ENCODE measurements around the gene TCTN1.
"Not testable (repeated sequence)": the region's sequence is repeated elsewhere in the genome, so short reads cannot be mapped to it uniquely, and the experiment has no call there.

TCTN1 gene

GRCh38 chr12:110639336-110640141 is 25.6 kb downstream of the TCTN1 start:
- DNase-seq: no peak

- DNase-seq: no peak
Measured at GRCh38 chr12:110640275-110641025, 26.5 kb downstream of the TCTN1 start.

- peak; percentile 16 to 67 for DNase-seq
Measured at GRCh38 chr12:110641521-110641920, 27.6 kb downstream of the TCTN1 start.

GRCh38 chr12:110647631-110648040 is 33.7 kb downstream of the TCTN1 start:
- no peak for DNase-seq

- no peak for DNase-seq
Measured at GRCh38 chr12:110649341-110649847, 35.5 kb downstream of the TCTN1 start.

GRCh38 chr12:110654238-110654637 is 40.3 kb downstream of the TCTN1 start:
- not testable (repeated sequence) for DNase-seq

GRCh38 chr12:110656071-110656655 is 42.2 kb downstream of the TCTN1 start:
- no peak for DNase-seq

- no peak for DNase-seq
Measured at GRCh38 chr12:110657747-110658146, 43.8 kb downstream of the TCTN1 start.

GRCh38 chr12:110658242-110658641 is 44.3 kb downstream of the TCTN1 start:
- no peak for DNase-seq

- DNase-seq: no peak
Measured at GRCh38 chr12:110658878-110659277, 44.9 kb downstream of the TCTN1 start.

- DNase-seq: no peak
Measured at GRCh38 chr12:110661337-110661972, 47.5 kb downstream of the TCTN1 start.

GRCh38 chr12:110666892-110667291 is 53.0 kb downstream of the TCTN1 start:
- DNase-seq: no peak

- no peak for DNase-seq
Measured at GRCh38 chr12:110667671-110668070, 53.7 kb downstream of the TCTN1 start.

GRCh38 chr12:110668480-110669192 is 54.7 kb downstream of the TCTN1 start:
- DNase-seq: no peak

GRCh38 chr12:110669193-110669502 is 55.2 kb downstream of the TCTN1 start:
- DNase-seq: no peak

- DNase-seq: no peak
Measured at GRCh38 chr12:110670161-110670701, 56.3 kb downstream of the TCTN1 start.

GRCh38 chr12:110676171-110676570 is 62.2 kb downstream of the TCTN1 start:
- DNase-seq: no peak

- DNase-seq: no peak
Measured at GRCh38 chr12:110677206-110677911, 63.4 kb downstream of the TCTN1 start.

GRCh38 chr12:110677982-110678381 is 64.1 kb downstream of the TCTN1 start:
- no peak for DNase-seq

GRCh38 chr12:110679201-110679600 is 65.3 kb downstream of the TCTN1 start:
- DNase-seq: no peak

GRCh38 chr12:110680032-110680431 is 66.1 kb downstream of the TCTN1 start:
- no peak for DNase-seq

- DNase-seq: no peak
Measured at GRCh38 chr12:110683888-110684287, 70.0 kb downstream of the TCTN1 start.
